ENCODE data around the gene EIF5.

EIF5 gene

DNA sequence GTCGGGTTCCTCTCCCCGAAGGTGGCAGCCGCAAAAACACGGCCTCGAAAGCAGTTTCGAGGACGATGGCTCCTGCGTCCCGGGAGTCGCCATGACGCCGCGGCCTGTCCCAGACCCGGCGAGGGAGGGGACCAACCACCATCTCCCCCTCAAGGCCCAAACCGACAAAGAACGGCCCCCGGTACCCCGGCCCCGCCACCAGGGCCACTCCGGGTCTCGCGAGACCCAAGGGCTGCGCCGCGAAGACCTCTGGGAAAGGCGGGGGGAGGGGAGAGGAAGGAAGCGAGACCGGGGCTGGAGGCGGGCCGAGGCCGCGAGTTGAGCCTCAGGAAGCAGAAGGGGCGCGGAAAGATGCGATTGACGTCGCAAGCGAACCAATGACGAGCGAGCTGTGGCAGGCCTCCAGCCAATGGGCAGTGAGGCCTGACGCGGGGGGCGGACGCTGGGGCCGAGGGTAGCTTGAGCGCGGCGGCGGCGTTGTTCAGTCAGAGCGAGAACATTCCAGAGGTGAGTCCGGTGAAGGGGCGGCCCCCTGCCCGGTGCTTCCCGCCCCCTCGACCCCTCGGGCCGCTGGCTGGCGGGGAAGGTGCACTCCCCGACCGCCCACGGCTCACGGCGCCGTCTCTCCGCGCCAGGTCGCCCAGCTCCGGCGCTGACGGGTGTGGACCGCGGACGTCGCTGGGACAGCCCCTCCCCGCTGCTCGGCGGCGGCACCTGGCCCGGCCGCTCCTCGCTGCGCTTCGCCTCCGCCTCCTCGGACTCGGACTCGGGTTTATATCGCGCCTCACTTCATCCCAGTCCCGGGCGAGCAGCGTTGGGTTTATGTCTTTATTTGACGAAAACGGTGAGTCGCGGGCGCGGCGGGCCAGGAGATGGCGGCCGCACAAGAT is at the start of gene EIF5:
Gene EIF5 (plus strand): TSS at position 484 of the 890 bp plus-strand sequence. CDS start 1,624 bp downstream, outside the sequence.
- DNase-seq (ENCODE audit: low read depth in 2 of 2) = peak; percentile 98 to 99

DNA sequence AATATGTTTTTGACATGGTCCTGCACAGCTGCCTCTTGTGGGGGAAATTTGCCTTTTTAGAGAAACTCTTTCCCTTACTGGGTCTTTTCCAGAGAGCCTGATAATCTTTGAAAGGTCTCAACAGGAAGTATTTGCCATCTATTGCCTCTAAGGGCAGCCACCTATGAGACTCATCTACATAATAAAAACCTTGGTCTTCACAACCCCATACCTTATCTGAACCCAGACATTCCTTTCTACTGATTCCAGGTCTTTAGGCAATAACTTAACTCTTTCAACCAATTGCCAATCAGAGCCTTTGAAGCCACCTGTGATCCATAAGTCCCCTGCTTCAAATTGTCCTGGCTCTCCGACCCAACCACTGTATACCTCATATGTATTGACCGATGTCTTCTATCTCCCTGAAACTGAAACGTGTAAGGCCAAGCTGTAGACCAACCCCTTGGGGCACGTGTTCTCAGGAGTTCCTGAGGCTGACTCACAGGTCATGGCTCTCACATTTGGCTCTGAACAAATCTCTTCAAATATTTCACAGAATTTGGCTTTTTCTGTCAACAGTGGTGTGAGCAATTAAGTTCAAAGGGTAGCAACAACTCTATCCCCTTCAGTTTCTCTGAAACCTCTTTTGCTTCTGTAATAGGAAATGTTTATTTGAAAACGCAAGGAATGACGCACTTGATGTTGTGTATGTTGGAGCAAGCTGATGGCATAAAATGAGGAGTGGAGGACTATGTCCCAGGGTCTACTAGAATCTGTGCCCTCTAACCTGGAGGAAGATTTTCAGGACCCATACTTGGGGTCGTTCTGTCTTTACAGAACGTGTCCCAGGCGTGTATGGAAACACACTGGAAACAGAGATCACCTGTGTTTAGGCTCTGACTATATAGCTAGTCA is 49.2 kb upstream of the EIF5 start:
- DNase-seq (ENCODE audit: low read depth in 2 of 2) = no peak

DNA sequence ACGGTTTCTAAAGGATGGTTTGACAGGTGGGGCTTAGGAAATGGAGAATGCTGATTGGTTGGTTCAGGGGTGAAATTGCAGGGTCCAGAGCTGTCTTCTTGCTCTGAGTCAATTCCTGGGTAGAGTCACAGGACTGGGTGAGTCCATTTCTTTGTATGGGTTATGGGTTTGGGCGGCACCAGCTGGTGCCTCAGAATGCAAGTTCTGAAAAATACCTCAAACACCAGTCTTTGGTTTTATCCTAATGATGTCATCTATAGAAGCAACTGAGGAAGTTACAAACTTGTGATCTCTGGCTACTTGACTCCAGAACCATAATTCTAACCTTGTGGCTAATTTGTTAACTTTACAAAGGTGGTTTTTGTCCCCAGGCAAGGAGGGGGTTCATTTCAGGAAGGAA is 47.6 kb upstream of the EIF5 start:
- DNase-seq (ENCODE audit: low read depth in 2 of 2) = no peak

DNA sequence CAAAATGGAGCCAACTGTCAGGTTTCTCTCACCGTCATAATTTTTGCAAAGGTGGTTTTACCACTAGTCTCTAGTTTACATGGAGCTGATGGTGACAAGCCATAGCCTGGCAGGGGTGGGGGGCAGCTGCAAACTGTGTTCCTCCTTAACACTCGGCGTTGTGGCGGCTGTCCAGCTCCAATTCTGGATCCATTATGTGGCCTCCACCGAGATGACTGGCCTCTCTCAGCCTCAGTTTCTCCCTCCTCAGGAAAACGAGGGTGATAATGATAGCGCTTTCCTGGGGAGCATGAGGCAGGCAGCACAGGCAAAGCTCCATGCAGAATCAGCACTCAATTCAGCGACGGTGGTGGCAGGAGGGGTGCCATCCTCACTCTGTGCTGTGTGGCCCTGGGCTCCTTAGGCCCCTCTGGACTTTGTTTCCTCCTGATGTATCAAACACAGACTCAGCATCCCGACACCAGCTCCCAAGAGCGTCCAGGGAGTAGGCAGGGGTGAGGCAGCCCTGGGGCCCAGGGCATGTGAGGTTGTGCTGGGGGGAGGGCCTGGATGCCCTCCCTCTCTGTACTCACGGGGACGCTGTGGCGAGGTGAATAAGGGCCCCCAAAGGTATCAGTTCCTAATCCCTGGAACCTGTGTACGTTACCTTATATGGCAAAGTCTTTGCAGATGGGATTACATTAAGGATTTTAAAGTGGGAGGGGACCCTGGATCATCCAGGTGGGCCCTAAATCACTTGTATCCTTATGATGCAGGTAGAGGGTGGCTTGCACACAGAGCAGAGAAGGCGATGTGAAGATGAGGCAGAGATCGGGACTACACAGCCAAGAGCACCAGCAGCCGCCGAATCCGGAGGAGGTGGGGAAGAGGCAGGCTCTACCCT is 46.8 kb upstream of the EIF5 start:
- no peak for DNase-seq (ENCODE audit: low read depth in 2 of 2)

DNA sequence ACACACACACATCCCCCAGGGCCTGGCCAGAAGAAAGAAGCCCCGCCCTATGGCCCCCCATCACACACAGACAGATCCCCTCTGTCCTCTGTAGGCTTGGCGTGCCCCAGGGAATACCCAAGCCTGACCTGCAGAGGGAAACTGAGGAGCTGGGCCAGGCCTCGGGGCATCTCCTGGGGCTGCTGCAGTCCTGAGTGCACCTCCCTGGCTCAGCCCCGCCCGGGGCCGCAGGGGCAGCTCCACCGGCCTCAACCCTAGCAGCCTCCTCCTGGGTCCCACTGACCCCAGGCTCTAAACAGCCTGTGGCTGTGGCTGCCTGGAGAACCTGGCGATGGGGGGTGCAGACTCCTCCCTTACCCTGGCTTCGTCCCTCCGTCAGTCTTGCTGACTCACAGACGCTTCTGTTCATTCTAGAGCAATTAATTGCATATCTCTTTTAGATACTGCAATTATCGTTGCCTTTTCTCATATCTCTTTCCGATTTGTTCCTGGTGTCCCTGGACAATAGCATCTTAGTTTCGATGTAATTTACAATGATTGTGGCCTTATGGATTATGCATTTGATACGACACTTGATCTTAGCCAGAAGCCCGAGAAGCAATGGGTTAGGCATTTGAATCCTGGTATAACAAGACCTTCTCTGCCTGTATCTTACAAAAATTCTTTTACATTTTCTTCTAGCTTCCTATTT is 45.8 kb upstream of the EIF5 start:
- no peak for DNase-seq (ENCODE audit: low read depth in 2 of 2)

DNA sequence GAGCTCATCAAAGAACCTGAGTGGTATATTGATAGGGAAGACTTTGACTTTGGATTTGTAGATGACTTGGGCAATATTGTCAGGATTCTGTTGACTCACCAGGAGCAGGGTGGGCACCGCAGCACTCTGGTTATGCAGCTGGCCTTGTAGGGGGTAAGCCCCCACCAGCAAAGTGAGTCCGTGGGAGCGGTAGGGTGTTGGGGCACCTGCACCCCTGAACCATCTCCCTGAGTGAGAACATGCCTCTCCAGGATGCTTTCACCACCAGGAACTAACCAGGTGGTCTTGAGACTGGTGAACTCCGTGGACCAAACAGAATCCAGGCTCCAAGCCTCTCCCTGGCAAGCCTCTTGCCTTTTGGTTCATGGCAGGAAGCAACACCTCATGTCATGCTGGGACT is 44.0 kb upstream of the EIF5 start:
- DNase-seq (ENCODE audit: low read depth in 2 of 2) = no peak

DNA sequence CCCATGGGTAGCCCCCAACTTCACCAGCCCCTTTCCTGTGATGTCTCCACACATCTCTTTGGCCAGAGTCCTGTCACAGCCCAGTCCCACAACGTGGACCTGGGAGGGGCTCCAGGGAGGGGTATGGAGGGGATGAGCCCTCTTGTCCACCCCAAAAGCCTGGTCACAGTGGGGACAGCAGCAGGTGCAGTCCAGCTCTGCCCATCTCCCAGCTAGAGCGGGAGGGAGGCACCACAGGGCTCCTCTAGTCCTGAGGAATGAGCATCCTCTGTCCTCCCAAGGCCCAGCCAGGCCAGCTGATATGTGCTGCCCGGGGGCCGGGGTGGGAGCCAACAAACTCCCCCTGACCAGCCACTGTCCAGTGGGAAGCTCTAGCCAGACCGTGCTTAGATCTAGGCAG is 43.5 kb upstream of the EIF5 start:
- no peak for DNase-seq (ENCODE audit: low read depth in 2 of 2)

DNA sequence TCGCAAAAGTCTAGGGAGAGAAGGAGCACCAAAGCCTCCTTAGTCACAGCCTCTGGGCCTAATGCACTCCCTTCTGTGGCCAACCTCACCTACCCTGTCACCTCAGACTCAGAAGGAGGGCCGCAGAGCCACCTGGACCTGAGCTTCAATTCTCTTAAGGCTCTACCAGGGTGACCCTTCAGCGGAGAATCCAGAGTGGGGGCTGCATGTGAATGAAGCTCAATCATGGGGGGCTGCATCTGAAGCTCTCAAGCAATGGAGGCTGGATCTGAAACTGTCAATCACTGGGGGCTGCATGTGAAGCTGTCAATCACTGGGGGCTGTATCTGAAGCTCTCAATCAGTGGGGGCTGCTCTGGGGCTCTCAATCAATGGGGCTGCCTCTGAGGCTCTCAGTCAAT is 43.1 kb upstream of the EIF5 start:
- DNase-seq (ENCODE audit: low read depth in 2 of 2) = no peak

DNA sequence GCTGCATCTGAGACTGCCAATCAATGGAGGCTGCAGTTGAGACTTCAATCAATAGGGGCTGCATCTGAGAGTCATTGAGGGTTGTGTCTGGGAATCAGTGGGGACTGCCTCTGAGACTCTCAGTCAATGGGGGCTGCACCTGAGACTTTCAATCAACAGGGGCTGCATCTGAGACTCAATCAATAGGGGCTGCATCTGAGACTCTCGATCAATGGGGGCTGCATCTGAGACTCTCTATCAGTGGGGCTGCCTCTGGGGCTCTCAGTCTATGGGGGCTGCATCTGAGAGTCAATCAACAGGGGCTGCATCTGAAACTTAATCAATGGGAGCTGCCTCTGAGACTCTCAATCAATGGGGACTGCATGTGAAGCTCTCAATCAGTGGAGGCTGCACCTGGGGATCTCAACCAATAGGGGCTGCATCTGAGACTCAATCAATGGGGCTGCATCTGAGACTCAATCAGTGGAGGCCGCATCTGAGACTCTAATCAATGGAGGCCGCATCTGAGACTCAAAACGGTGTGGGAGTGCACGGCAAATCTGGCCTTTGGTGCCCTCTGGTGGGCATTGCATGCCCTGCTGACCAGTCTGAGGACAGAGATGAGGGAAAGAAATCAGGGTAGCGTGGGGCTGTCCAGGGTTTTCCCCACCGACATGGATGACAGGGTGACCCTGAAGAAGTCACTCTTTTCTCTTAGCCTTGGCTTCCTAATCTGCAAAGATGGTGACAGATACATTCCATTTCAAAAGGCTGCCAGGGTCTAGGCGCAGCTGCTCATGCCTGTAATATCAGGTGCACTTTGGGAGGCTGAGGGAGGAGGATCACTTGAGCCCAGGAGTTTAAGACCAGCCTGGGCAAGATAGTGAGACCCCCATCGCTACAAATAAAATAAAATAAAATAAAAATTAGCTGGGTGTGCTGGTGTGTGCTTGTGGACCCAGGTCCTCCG is 41.3 kb upstream of the EIF5 start:
- peak; percentile 53 for DNase-seq (ENCODE audit: low read depth in 2 of 2)

DNA sequence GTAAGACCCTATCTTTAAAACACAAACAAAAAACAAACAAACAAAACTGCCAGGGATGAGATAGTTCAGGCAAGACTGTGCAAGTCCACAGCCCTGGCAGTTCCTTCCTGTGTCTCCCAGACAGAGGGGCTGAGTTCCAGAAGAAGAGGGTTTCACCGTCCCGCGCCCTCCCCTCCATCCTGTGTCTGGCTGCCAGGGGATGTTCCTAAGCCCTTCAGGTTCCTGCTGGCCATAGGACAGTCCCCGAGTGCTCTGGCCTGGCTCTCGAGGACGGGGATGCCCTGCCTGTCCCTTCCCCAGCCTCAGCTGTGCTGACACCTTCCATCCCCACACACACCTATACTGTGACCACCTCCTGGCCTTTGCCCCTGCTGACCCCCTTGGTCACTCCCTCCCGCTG is 40.6 kb upstream of the EIF5 start:
- no peak for DNase-seq (ENCODE audit: low read depth in 2 of 2)

DNA sequence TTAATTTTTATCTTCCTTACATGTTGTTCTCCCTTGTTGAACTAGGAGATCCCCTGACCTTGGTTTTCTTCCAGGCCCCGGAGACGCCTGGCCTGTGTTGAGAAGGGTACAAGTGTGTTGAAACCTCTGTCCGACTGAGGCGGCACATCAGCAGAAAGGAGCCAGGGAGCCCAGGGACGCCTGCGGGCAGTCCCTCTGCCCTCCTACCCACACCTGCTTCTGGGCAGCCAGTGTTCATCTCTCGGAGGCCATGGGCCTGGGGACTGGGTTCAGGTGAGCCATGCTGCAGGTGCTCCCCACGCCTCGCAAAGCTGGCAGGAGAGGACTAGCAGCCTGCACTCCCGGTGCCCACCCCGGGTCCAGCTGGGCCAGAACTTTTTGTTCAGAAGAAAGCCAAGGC is 39.9 kb upstream of the EIF5 start:
- no peak for DNase-seq (ENCODE audit: low read depth in 2 of 2)

DNA sequence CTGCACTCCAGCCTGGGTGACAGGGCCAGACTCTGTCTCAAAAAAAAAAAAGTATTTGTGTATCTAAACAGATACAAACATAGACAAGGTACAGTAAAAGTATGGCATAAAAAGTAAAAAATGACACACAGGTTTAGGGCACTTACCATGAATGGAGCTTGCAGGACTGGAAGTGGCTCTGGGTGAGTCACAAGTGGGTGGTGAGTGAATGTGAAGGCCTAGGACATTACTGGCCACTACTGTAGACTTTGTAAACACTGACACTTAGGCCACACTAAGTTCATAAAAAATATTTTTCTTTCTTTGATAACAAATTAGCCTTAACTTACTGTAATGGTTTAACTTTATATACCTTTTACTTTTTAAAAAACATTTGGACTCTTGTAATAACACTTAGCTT is 38.0 kb upstream of the EIF5 start:
- no peak for DNase-seq (ENCODE audit: low read depth in 2 of 2)

DNA sequence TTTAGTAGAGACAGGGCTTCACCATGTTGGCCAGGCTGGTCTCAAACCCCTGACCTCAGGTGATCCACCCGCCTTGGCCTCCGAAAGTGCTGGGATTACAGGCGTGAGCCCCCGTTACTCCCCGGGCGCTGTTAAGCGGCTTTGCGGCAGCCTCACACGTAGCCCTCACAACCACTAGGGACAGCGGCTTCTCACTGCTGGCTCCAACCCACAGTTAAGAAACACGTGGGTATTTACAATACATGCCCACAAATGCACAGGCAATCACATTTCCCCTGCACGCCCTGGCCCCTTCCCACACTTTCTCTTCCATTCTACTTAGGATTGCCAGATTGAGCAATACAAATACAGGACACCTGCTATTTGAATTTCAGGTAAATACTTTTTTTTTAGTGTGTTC is 37.0 kb upstream of the EIF5 start:
- no peak for DNase-seq (ENCODE audit: low read depth in 2 of 2)

DNA sequence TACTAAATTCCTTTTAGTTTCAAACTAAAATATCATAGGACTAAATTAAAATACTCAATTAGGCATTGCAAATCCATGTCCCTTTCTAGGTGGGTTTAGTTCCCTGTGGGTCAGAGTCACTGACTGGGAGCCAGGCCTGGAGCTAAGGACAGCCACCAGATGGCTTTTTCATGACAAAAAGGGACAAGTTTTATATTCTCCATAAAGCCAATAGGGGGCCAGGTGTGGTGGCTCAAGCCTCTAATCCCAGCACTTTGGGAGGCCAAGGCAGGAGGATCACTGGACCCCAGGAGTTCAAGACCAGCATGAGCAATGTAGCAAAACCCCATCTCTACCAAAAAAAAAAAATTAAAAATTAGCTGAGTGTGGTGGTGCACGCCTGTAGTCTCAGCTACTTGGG is 35.4 kb upstream of the EIF5 start:
- DNase-seq (ENCODE audit: low read depth in 2 of 2) = no peak

DNA sequence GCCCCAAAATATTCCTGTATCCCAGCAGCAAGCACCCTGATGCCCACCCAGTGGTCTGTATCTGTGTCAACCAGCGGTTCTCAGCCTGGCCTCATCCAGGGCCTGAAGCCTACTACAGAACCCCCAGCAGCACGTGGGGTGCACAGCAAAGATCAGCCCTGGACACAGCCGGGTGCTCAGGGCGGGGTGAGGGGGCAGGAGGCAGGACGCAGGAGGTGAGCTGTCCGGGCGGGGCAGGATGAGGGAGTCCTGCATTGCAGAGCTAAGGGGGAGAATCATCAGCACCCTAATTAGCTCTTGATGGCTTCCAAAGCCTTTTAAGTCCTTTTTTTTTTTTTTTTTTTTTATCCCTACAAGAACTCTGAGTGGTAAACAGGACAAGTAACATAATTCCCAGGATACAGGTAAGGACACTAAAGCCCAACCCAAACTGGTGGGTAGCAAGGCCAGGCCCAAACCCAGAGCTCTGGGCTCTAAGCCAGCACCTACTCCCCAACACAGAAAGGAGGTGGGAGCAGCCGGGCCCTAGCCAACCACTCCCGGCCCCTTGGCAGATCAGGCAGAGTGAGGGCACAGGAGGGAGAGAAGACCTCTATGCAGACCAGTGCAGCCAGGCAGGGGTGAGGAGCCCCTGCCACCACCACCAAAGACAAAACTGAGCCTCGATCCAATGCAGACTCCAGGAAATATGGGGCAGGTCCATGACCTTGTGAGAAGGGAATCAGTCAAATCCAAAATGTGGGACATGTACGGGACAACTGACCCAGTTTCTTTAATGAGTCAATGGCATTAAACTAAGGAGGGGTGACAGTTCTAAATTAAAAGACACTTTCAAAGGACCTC is 32.3 kb upstream of the EIF5 start:
- DNase-seq (ENCODE audit: low read depth in 2 of 2) = no peak

DNA sequence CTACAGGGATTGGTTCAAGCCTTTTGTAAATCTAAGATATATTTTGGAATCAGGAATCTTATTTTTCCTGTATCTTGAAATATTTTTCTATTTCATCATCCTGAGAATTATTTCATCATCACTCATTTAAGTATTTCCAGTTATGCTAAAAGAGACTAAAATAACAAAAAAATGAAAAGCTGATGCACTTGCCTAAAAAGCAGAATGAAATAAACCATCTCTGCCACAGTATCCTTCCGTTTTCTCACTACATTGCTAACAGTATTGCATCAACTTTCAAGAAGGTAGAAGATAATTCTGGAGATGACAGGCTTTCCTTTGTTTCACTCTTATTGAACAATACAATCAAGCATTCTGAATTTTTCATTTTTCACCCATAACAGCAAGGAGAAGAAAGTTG is 31.1 kb upstream of the EIF5 start:
- no peak for DNase-seq (ENCODE audit: low read depth in 2 of 2)

DNA sequence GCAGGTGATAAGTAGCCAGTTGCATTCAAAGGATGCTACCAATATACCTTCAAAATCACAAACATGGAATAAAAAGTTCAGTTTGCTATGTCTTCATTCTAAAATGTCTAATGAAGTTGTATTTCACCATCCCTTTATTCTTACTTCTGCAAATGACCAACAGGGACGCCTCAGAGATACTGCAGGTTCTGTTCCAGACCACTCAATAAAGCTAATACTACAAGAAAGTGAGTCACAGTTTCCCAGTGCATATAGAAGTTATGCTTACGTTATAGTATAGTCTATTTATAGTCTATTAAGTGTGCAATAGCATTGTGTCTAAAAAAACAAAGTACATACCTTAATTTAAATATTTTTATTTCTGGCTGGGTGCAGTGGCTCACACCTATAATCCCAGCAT is 29.3 kb upstream of the EIF5 start:
- no peak for DNase-seq (ENCODE audit: low read depth in 2 of 2)

DNA sequence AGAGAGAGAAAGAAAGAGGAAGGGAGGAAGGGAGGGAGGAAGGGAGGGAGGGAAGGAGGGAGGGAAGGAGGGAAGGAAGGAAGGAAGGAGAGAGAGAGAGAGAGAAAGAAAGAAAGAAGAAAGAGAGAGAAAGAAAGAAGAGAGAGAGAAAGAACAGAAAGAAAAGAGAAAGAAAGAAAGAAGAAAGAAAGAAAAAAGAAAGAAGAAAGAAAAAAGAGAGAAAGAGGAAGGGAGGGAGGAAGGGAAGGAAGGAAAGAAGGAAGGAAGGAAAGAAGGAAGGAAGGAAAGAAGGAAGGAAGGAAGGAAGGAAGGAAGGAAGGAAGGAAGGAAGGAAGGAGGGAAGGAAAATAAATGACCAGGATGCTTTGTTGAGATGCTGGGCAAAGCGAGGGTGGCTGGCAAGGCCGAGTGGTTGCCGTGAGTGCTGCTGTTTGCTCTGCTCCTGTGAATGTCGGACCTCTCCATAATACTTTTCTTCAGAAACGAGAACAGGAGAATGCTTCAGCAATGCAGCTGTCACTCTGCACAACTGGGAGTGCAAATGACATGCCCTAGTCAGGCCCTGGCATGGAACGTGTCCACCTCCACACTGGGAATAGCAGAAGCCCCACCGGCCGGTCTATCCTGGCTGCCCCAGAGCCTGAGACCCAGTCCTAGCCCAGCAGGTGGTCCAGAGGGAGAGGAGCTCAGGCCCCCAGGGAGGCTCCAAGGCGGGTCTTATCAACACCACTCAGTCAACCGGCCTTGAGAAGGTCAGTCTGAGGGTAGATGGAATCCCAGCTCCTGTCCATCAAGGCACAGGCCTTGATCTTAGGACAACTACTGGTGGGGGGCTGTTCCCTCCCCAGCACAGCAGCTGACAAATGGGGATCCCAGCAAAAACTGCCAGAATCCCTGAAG is 25.1 kb upstream of the EIF5 start:
- no peak for DNase-seq (ENCODE audit: low read depth in 2 of 2)
